HepG2 (cell line): Measurements from ENCODE around the gene ARF4. TPM values are rescaled to one million over a fixed set of nuclear protein-coding genes. Genes with fewer than 3 reads are reported as not detected.

Source experiments
- ATAC-seq: fragments of 200-7000 bp; cut with Tn5 transposase; 3 replicates; pipeline ENCODE4 v1.9.1; 2020; ENCODE audit warnings: mild to moderate bottlenecking, moderate library complexity
- BruUV-seq: library from RNA; stranded (reverse); fragments of 400-500 nt; replicated peaks from 2 replicates; lab custom pipeline; 2021; lab: Mats Ljungman, UMichigan
- CTCF ChIA-PET: fragments of 300-600 bp; formaldehyde crosslinking; extraction: SDS; loops from one replicate; lab custom pipeline; 2021; ENCODE audit warnings: low total read pairs, inconsistent platforms, low intra/inter-chr PET ratio; lab: Yijun Ruan, JAX
- POLR2A ChIA-PET: fragments of 350-600 bp; sonication (Branson Sonifier 250); formaldehyde crosslinking; loops from one replicate; lab custom pipeline; 2020; ENCODE audit warnings: antibody characterized with exemption, inconsistent platforms; lab: Yijun Ruan, JAX
- DNase-seq: peaks from one replicate; pipeline ENCODE4 v3.0.0-alpha.2; 2015; ENCODE audit warnings: low spot score
- FAIRE-seq: peaks from 3 replicates; lab custom pipeline; 2011; peaks lifted over from hg19 to GRCh38; lab: Jason Lieb, UNC
- H2AFZ ChIP-seq: one replicate; pipeline ENCODE4 v1.6.1; 2011; ENCODE audit warnings: low read length, inconsistent platforms
- H3K27ac ChIP-seq: fragments of 300-600 bp; 3 replicates; pipeline ENCODE4 v1.8.0; 2011; ENCODE audit warnings: mixed run types, mild to moderate bottlenecking, mixed read lengths, low read length, inconsistent platforms; ENCODE audit not compliant: insufficient read depth; ENCODE audit errors: extremely low read length
- H3K27me3 ChIP-seq, 2 experiments: fragments of 200-600 bp in 1 of 2; 2 replicates in 1 of 2; 3 replicates in 1 of 2; pipeline versions ENCODE4 v1.6.0 to v1.8.0; 2011; ENCODE audit warnings: low read length in 2 of 2, mild to moderate bottlenecking in 2 of 2, moderate library complexity in 2 of 2, inconsistent platforms in 1 of 2; ENCODE audit not compliant: insufficient read depth in 2 of 2, control insufficient read depth in 1 of 2
- H3K36me3 ChIP-seq, 2 experiments: fragments of 200-600 bp in 1 of 2; replicated peaks in 1 of 2; 2 replicates in 1 of 2; 3 replicates in 1 of 2; pipeline versions ENCODE4 v1.5.1 to v1.8.0; 2011; ENCODE audit warnings: low read length in 2 of 2, inconsistent platforms in 1 of 2; ENCODE audit not compliant: insufficient read depth in 2 of 2, control insufficient read depth in 1 of 2
- H3K4me1 ChIP-seq: 2 replicates; pipeline ENCODE4 v1.5.1; 2012; ENCODE audit warnings: low read length, inconsistent platforms; ENCODE audit not compliant: insufficient read depth
- H3K4me2 ChIP-seq: 2 replicates; pipeline ENCODE4 v1.6.0; 2011; ENCODE audit warnings: low read depth, low read length, inconsistent platforms
- H3K4me3 ChIP-seq, 3 experiments: fragments of 200-600 bp in 1 of 3; sonication (generic), shearing (Covaris generic) in 1 of 3; replicated peaks in 1 of 3; 2 replicates each; pipeline ENCODE4 v1.5.1; 2011 to 2016; ENCODE audit warnings: low read length in 3 of 3, inconsistent platforms in 2 of 3, low read depth in 2 of 3, mild to moderate bottlenecking in 2 of 3, control low read depth in 1 of 3, mixed read lengths in 1 of 3; ENCODE audit not compliant: insufficient read depth in 1 of 3
- H3K79me2 ChIP-seq: one replicate; pipeline ENCODE4 v1.6.1; 2011; ENCODE audit warnings: low read length, inconsistent platforms; ENCODE audit not compliant: insufficient read depth
- H3K9ac ChIP-seq: 2 replicates; pipeline ENCODE4 v1.6.0; 2011; ENCODE audit warnings: mild to moderate bottlenecking, low read depth, low read length, inconsistent platforms; ENCODE audit not compliant: insufficient read depth
- H3K9me3 ChIP-seq: 2 replicates; pipeline ENCODE4 v1.5.1; 2012; ENCODE audit warnings: mild to moderate bottlenecking, low read length
- H4K20me1 ChIP-seq: 2 replicates; pipeline ENCODE4 v1.6.0; 2011; ENCODE audit warnings: inconsistent platforms, mild to moderate bottlenecking, low read length, moderate library complexity; ENCODE audit not compliant: insufficient read depth
- ATM ChIP-seq: fragments of 450-650 bp; IDR thresholded peaks from 2 replicates; pipeline ENCODE4 v1.7.1; 2017; ENCODE audit warnings: mild to moderate bottlenecking, borderline replicate concordance
- HOXA5 ChIP-seq: sonication (generic); formaldehyde crosslinking; IDR thresholded peaks from 2 replicates; pipeline ENCODE4 v1.4.0; 2020; ENCODE audit warnings: missing genetic modification reagents
- POGZ ChIP-seq: sonication (generic); formaldehyde crosslinking; IDR thresholded peaks from 2 replicates; pipeline ENCODE4 v1.4.0; 2020; ENCODE audit warnings: mild to moderate bottlenecking, missing genetic modification reagents
- SMAD9 ChIP-seq: sonication (generic); formaldehyde crosslinking; IDR thresholded peaks from 2 replicates; pipeline ENCODE4 v1.5.1; 2020; ENCODE audit warnings: mild to moderate bottlenecking, missing genetic modification reagents
- SMARCC2 ChIP-seq: fragments of 450-650 bp; IDR thresholded peaks from 2 replicates; pipeline ENCODE4 v1.6.1; 2017; ENCODE audit warnings: antibody characterized with exemption, mild to moderate bottlenecking
- ZBTB4 ChIP-seq: sonication (generic); formaldehyde crosslinking; IDR thresholded peaks from 2 replicates; pipeline ENCODE4 v1.4.0; 2020; ENCODE audit warnings: missing genetic modification reagents, mild to moderate bottlenecking, borderline replicate concordance
- ZNF101 ChIP-seq: sonication (generic); formaldehyde crosslinking; IDR thresholded peaks from 2 replicates; pipeline ENCODE4 v1.4.0; 2020; ENCODE audit warnings: mild to moderate bottlenecking, low read depth, missing genetic modification reagents, borderline replicate concordance
- ZNF274 ChIP-seq: sonication (generic); formaldehyde crosslinking; IDR thresholded peaks from 2 replicates; pipeline ENCODE4 v1.5.1; 2020; ENCODE audit warnings: mild to moderate bottlenecking, missing genetic modification reagents
- ZNF282 ChIP-seq: fragments of 450-650 bp; IDR thresholded peaks from 2 replicates; pipeline ENCODE4 v1.6.1; 2018; ENCODE audit not compliant: partially characterized antibody
- ZNF292 ChIP-seq: sonication (generic); formaldehyde crosslinking; IDR thresholded peaks from 2 replicates; pipeline ENCODE4 v1.8.1; 2022; ENCODE audit warnings: mild to moderate bottlenecking, low read depth, missing genetic modification reagents, borderline replicate concordance
- ZNF430 ChIP-seq: sonication (generic); formaldehyde crosslinking; IDR thresholded peaks from 2 replicates; pipeline ENCODE4 v1.9.0; 2021; ENCODE audit warnings: mild to moderate bottlenecking, missing genetic modification reagents
- ZNF646 ChIP-seq: sonication (generic); formaldehyde crosslinking; IDR thresholded peaks from 2 replicates; pipeline ENCODE4 v1.9.0; 2021; ENCODE audit warnings: mild to moderate bottlenecking, missing genetic modification reagents
- ZNF776 ChIP-seq: sonication (generic); formaldehyde crosslinking; IDR thresholded peaks from 2 replicates; pipeline ENCODE4 v1.4.0; 2020; ENCODE audit warnings: mild to moderate bottlenecking, missing genetic modification reagents
- ZNF780A ChIP-seq: sonication (generic); formaldehyde crosslinking; IDR thresholded peaks from 2 replicates; pipeline ENCODE4 v1.8.0; 2022; ENCODE audit warnings: mild to moderate bottlenecking, missing genetic modification reagents, moderate library complexity
- ZNF891 ChIP-seq: sonication (generic); formaldehyde crosslinking; IDR thresholded peaks from 2 replicates; pipeline ENCODE4 v1.5.0; 2020; ENCODE audit warnings: mild to moderate bottlenecking, missing genetic modification reagents
- WGBS: methylation state at CpG from one replicate; pipeline ENCODE4 v1.1.6; 2017; ENCODE audit warnings: low lambda C conversion rate; 5-methylcytosine and 5-hydroxymethylcytosine counted together
- in situ Hi-C: cut with HindIII; loops from 2 replicates; pipeline ENCODE4 v1.10.0; 2017; ENCODE audit warnings: low pct_unique_long_range_greater_than_20kb; ENCODE audit not compliant: extremely low pct_ligation_motif_present
- intact Hi-C: fragments of 100-400 bp; cut with micrococcal nuclease; formaldehyde crosslinking; loops from one replicate; pipeline ENCODE4 v1.10.0; 2022; ENCODE audit not compliant: unreplicated experiment
- polyA plus RNA-seq, 8 experiments: library from polyadenylated mRNA; depleted of rRNA in 3 of 8; stranded (reverse) in 7 of 8; unstranded in 1 of 8; fragments of >200 nt; fragmentation: Illumina TruSeq in 4 of 8; extraction: Trizol in 4 of 8; gene quantifications; 2 replicates each; pipeline versions ENCODE4 v1.2.1 to v1.2.3, GENCODE V29; 2011 to 2016; ENCODE audit warnings: low read depth in 4 of 8, missing spikeins in 1 of 8, mixed read lengths in 1 of 8; ENCODE audit not compliant: insufficient read depth in 1 of 8
- total RNA-seq, 5 experiments: library from RNA; depleted of rRNA; stranded (reverse); fragments of >200 nt; fragmentation: Illumina TruSeq; extraction: Trizol; gene quantifications; 2 replicates each; pipeline ENCODE4 v1.2.3, GENCODE V29; 2016; ENCODE audit warnings: low read depth in 1 of 5

The ARF4 gene
- total and polyA plus RNA-seq, 2 of the 13 experiments (the other 11 are each of a cell fraction or from before 2014, with no cell fraction given): 184 to 250 TPM

GRCh38 chr3:57556459-57557084 lies 40.6 kb downstream of the ARF4 start:
- H3K27me3 ChIP-seq: no peaks in the 10 kb centered on the region; a peak in 1 of 5 replicates
- peak overlapping the region; percentile 98 for H3K4me2 ChIP-seq
- H2AFZ ChIP-seq: no peak overlapping the region
- H3K4me1 ChIP-seq: peaks cover 38% of the 10 kb centered on the region
- CTCF ChIA-PET: no interaction called here
- ATAC-seq (peak; percentile 41), DNase-seq (no peak), FAIRE-seq (no peak)
- TSS peak; percentile 53 for BruUV-seq
- WGBS: 0% methylated on average over 19 of the region's 54 CpGs
- no peaks in the 10 kb centered on the region for H3K9me3 ChIP-seq
- H3K79me2 ChIP-seq: peaks cover 49% of the 10 kb centered on the region
- POLR2A ChIA-PET: interaction anchor here (0.7 to 3.3 kb wide), 13 partner anchors 11 to 199 kb away, joined by 3 to 36 read pairs (median 4); partner anchors contain the start of genes ARF4, DENND6A, DNAH12 and SLMAP
- H4K20me1 ChIP-seq: no peaks in the 10 kb centered on the region
- peak overlapping the region; percentile 94 for H3K9ac ChIP-seq
- H3K36me3 ChIP-seq: no peaks in the 10 kb centered on the region; a peak in 2 of 5 replicates
- in situ Hi-C loops (loop anchor here (10.0 kb wide), 1 partner anchor 162 kb away; no protein-coding TSS in a partner anchor), intact Hi-C loops (loop anchor here (2.0 to 5.0 kb wide), 2 partner anchors 41 to 160 kb away; partner anchors contain the start of gene ARF4)
- peak overlapping the region; percentile 92 for H3K27ac ChIP-seq
- peak overlapping the region; percentile 78 to 82 (median 80) for H3K4me3 ChIP-seq
- TF ChIP-seq ZNF430 (no peak), ZNF282 (no peak), POGZ (no peak), ZBTB4 (CRISPR knock-in tag) (no peak), ZNF646 (no peak), ZNF274 (CRISPR knock-in tag) (no peak), ZNF776 (CRISPR knock-in tag) (no peak; the same call in 1 of the 2 replicates), HOXA5 (CRISPR knock-in tag) (no peak), ATM (no peak), ZNF891 (no peak), ZNF101 (CRISPR knock-in tag) (no peak), SMARCC2 (no peak), SMAD9 (CRISPR knock-in tag) (no peak), ZNF292 (CRISPR knock-in tag) (peak; percentile 61; the same call in 1 of the 2 replicates), ZNF780A (CRISPR knock-in tag) (no peak)
